Breast epithelium (tissue), 4 donors: ENCODE results near the gene IRAG1. TPM values are rescaled to one million over a fixed set of nuclear protein-coding genes. Genes with fewer than 3 reads are reported as not detected.
A peak's percentile ranks its signal among the peaks of the same experiment; 100 is the strongest.

ENCODE experiments used
- DNase-seq, 2 donors: peaks; one replicate each; pipeline ENCODE4 v3.0.0-alpha.2; 2019; ENCODE audit warnings: low spot score in 2 of 2
- H3K27ac ChIP-seq, 2 donors: fragments of 200-600 bp; sonication (generic) in 1 of 2; one replicate each; pipeline ENCODE4 v1.5.1; 2016 to 2019; ENCODE audit warnings: mild to moderate bottlenecking in 1 of 2
- H3K27me3 ChIP-seq, 2 donors: fragments of 200-600 bp; sonication (generic) in 1 of 2; one replicate each; pipeline versions ENCODE4 v1.5.1 to v1.6.0; 2017 to 2019; ENCODE audit warnings: control low read depth in 1 of 2, mild to moderate bottlenecking in 1 of 2
- H3K36me3 ChIP-seq: fragments of 200-600 bp; one replicate; pipeline ENCODE4 v1.5.1; 2019
- H3K4me1 ChIP-seq, 2 donors: fragments of 200-600 bp; sonication (generic); one replicate each; pipeline ENCODE4 v1.5.1; 2016 to 2019; ENCODE audit warnings: control low read depth in 1 of 2
- H3K4me3 ChIP-seq, 3 donors: fragments of 200-600 bp; sonication (generic); 1 replicate in 2 of 3; 2 replicates in 1 of 3; pipeline ENCODE4 v1.5.1; 2016 to 2019; ENCODE audit warnings: mild to moderate bottlenecking in 3 of 3, moderate library complexity in 2 of 3
- H3K9me3 ChIP-seq, 2 donors: fragments of 200-600 bp; sonication (generic) in 1 of 2; one replicate each; pipeline ENCODE4 v1.5.1; 2016 to 2019; ENCODE audit warnings: control low read depth in 1 of 2
- CTCF ChIP-seq, 3 donors: fragments of 450-650 bp; IDR thresholded peaks; one replicate each; pipeline ENCODE4 v1.5.1; 2016 to 2017; ENCODE audit warnings: antibody characterized with exemption in 3 of 3, mild to moderate bottlenecking in 3 of 3, moderate library complexity in 3 of 3
- POLR2A ChIP-seq: fragments of 450-650 bp; IDR thresholded peaks from one replicate; pipeline ENCODE4 v1.6.1; 2016; ENCODE audit warnings: antibody characterized with exemption, mild to moderate bottlenecking, moderate library complexity
- POLR2AphosphoS5 ChIP-seq, 3 donors: sonication (generic); formaldehyde crosslinking; IDR thresholded peaks; one replicate each; pipeline ENCODE4 v1.6.1; 2017; ENCODE audit warnings: antibody characterized with exemption in 3 of 3
- intact Hi-C: fragments of 100-400 bp; cut with DNase I; formaldehyde crosslinking; loops from one replicate; pipeline ENCODE4 v1.15.1; 2023; ENCODE audit warnings: low total_unique reads
- total RNA-seq, 3 donors: library from RNA; depleted of rRNA; stranded (reverse); fragments of >200 nt; gene quantifications; one replicate each; pipeline ENCODE4 v1.1.0, GENCODE V29; 2016

IRAG1 gene
- total RNA-seq, 3 donors from 2014 or later = 10.1 to 16.1 (median 13.2) TPM

DNA sequence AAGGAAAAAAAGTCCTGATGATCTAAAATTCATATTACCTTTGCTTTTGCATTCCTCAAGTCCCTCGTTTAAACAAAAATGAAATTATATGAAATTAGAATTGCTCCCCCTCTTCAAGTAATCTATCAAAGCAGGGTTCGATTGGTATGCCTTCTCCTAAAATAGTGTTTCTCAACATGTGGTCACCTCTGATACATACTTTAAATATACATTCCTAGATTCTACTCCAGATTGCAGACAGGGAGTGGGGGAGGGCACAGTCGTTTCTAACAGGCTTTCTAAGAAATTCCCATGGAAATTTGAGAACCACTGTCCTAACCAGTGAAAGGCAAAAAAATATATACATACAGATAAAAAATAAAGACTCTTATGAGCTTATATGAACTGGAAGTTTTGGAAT, 22.6 kb upstream of the IRAG1 start:
- no peaks in the 10 kb centered on the region for H3K4me1 ChIP-seq
- DNase-seq = no peak
- no peaks in the 10 kb centered on the region for H3K36me3 ChIP-seq
- TF ChIP-seq CTCF (IDR thresholded peaks at IDR 0.05) (no peak), POLR2AphosphoS5 (IDR thresholded peaks at IDR 0.05) (no peak), POLR2A (no peak)
- no peak overlapping the region for H3K27ac ChIP-seq
- no peaks in the 10 kb centered on the region for H3K9me3 ChIP-seq
- intact Hi-C loops = loop anchor here (2.0 kb wide), 1 partner anchor 15 kb away; no protein-coding TSS in a partner anchor
- H3K27me3 ChIP-seq = no peaks in the 10 kb centered on the region
- no peak overlapping the region for H3K4me3 ChIP-seq

DNA sequence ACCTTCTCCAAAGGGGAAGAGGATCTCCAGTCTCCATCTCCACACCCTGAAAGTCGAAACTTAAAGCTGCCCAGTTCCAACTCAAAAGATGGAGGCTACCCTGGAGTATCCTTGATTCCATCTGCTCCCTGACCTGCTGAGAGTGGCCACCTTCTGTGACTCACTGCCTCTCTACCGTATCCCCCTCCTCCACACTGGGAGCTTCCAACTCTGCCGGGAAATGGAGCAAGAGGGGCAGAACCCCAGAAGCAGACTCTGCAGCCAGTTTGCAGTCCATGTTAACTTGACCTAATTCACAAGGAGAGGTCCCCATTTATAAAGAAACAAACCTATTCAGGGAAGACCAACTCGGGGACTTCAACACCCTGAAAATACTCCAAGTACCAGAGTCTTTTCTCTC, 22.0 kb upstream of the IRAG1 start:
- Histone ChIP-seq H3K27ac (no peak overlapping the region), H3K4me1 (no peaks in the 10 kb centered on the region), H3K27me3 (no peaks in the 10 kb centered on the region), H3K4me3 (no peak overlapping the region), H3K9me3 (no peaks in the 10 kb centered on the region), H3K36me3 (no peaks in the 10 kb centered on the region)
- DNase-seq = no peak
- intact Hi-C loops = no loop called here
- TF ChIP-seq CTCF (IDR thresholded peaks at IDR 0.05) = no peak
- no peak for TF ChIP-seq POLR2A
- no peak for TF ChIP-seq POLR2AphosphoS5 (IDR thresholded peaks at IDR 0.05)

DNA sequence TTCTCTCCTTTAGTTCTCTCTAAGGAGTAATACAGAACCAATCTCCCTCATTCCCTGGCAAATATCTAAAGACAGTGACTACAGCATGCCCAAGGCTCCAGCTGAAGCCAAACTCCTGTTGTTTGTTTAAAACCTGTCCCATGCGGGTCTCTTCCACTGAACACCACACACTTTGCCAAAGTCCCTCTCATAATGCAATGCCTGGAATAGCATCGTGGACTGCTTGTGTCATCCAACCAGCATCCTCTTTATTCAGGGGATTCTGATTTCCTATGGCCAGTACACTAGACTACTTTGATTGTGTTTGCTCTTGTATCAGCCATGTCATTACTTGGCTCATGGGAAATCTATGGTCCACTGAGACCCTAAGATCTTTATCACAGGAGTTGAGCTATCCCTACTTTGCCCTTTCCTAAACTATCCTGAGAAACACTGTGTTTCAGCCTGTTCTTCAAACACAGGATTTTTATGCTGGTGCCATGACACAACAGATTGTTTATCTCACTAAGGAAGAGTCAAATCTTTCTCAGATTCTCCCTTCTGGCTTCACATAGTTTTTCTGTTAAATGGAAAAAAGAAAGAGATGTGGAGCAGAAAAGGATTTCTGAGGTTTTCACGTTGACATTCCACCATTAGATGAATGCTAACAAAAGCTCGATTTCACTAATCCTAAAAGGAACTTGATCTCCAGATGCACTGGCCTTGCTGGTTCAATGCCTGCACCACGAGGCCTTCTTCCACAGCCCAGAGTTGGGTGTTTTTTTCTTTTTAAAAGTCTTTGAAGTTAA, 15.9 kb upstream of the IRAG1 start:
- DNase-seq = no peak
- H3K4me1 ChIP-seq = no peaks in the 10 kb centered on the region
- intact Hi-C loops = no loop called here
- peak overlapping the region; percentile 38 to 40 for H3K27ac ChIP-seq
- no peak overlapping the region for H3K4me3 ChIP-seq
- H3K9me3 ChIP-seq = no peaks in the 10 kb centered on the region
- no peak for TF ChIP-seq CTCF (IDR thresholded peaks at IDR 0.05)
- TF ChIP-seq POLR2AphosphoS5 (IDR thresholded peaks at IDR 0.05) = no peak
- TF ChIP-seq POLR2A = no peak
- H3K27me3 ChIP-seq = no peaks in the 10 kb centered on the region
- no peaks in the 10 kb centered on the region for H3K36me3 ChIP-seq

DNA sequence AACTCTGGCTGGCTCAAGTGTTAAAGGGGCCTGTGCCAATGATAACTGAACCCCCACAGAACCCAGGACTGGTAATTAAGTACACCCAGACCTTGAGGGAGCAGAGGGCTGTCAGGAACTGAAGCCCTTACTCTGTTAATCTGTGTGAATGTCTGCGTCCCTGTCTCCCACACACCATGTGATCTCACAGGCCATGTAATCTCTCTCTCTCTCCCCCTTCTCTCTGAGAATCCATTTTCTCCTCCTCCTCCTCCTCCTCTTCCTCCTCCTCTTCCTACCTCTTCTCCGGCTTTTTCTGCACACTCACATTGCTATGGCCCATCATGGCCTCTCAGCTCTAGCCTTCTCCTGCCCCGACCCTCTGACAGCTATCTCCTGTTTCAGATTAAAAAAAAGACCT, 14.6 kb upstream of the IRAG1 start:
- no peak for DNase-seq
- no peaks in the 10 kb centered on the region for H3K9me3 ChIP-seq
- no peaks in the 10 kb centered on the region for H3K36me3 ChIP-seq
- no peaks in the 10 kb centered on the region for H3K27me3 ChIP-seq
- TF ChIP-seq POLR2A = no peak
- H3K27ac ChIP-seq = peak overlapping the region in 1 of 2 donors; percentile 8
- intact Hi-C loops = no loop called here
- H3K4me1 ChIP-seq = no peaks in the 10 kb centered on the region
- H3K4me3 ChIP-seq = no peak overlapping the region

- H3K27me3 ChIP-seq = no peaks in the 10 kb centered on the region
- no peaks in the 10 kb centered on the region for H3K36me3 ChIP-seq
- no peak overlapping the region for H3K4me3 ChIP-seq
- no peaks in the 10 kb centered on the region for H3K4me1 ChIP-seq
- intact Hi-C loops = loop anchor here (2.0 kb wide), 1 partner anchor 15 kb away; no protein-coding TSS in a partner anchor
- no peak overlapping the region for H3K27ac ChIP-seq
- no peak for DNase-seq
- peaks cover 0 to 5% of the 10 kb centered on the region in 2 donors for H3K9me3 ChIP-seq
- TF ChIP-seq CTCF (IDR thresholded peaks at IDR 0.05) (no peak), POLR2AphosphoS5 (IDR thresholded peaks at IDR 0.05) (no peak), POLR2A (no peak)
Observed at GRCh38 chr11:10701982-10702381, 8.4 kb upstream of the IRAG1 start.
